ENCODE measurements around the gene HDLBP.

The HDLBP gene

GRCh38 chr2:241228081-241228859 lies 87.2 kb downstream of the HDLBP start:
- DNase-seq (ENCODE audit: low read depth): no peak

GRCh38 chr2:241227594-241227993 lies 87.9 kb downstream of the HDLBP start:
- no peak for DNase-seq (ENCODE audit: low read depth)

- DNase-seq (ENCODE audit: low read depth): no peak
Measured at GRCh38 chr2:241226723-241227572, 88.5 kb downstream of the HDLBP start.

- DNase-seq (ENCODE audit: low read depth): no peak
Measured at GRCh38 chr2:241225983-241226382, 89.5 kb downstream of the HDLBP start.

GRCh38 chr2:241225545-241225944 lies 89.9 kb downstream of the HDLBP start:
- DNase-seq (ENCODE audit: low read depth): no peak

GRCh38 chr2:241224851-241225438 lies 90.5 kb downstream of the HDLBP start:
- DNase-seq (ENCODE audit: low read depth): no peak

- DNase-seq (ENCODE audit: low read depth): peak; percentile 82
Measured at GRCh38 chr2:241224018-241224850, 91.2 kb downstream of the HDLBP start.

- DNase-seq (ENCODE audit: low read depth): peak; percentile 61
Measured at GRCh38 chr2:241223211-241224017, 92.1 kb downstream of the HDLBP start.

- DNase-seq (ENCODE audit: low read depth): no peak
Measured at GRCh38 chr2:241219856-241220356, 95.6 kb downstream of the HDLBP start.

GRCh38 chr2:241219030-241219382 lies 96.5 kb downstream of the HDLBP start:
- no peak for DNase-seq (ENCODE audit: low read depth)

- peak; percentile 59 for DNase-seq (ENCODE audit: low read depth)
Measured at GRCh38 chr2:241218131-241219029, 97.1 kb downstream of the HDLBP start.

GRCh38 chr2:241217320-241218031 lies 98.0 kb downstream of the HDLBP start:
- peak; percentile 74 for DNase-seq (ENCODE audit: low read depth)

- peak; percentile 77 for DNase-seq (ENCODE audit: low read depth)
Measured at GRCh38 chr2:241216211-241216761, 99.2 kb downstream of the HDLBP start.

- DNase-seq (ENCODE audit: low read depth): no peak
Measured at GRCh38 chr2:241215421-241215820, 100.1 kb downstream of the HDLBP start.

GRCh38 chr2:241214766-241215165 lies 100.7 kb downstream of the HDLBP start:
- DNase-seq (ENCODE audit: low read depth): no peak

- DNase-seq (ENCODE audit: low read depth): no peak
Measured at GRCh38 chr2:241214209-241214608, 101.3 kb downstream of the HDLBP start.

GRCh38 chr2:241213567-241213966 lies 101.9 kb downstream of the HDLBP start:
- no peak for DNase-seq (ENCODE audit: low read depth)

GRCh38 chr2:241213041-241213440 lies 102.4 kb downstream of the HDLBP start:
- DNase-seq (ENCODE audit: low read depth): no peak

GRCh38 chr2:241211276-241211675 lies 104.2 kb downstream of the HDLBP start:
- no peak for DNase-seq (ENCODE audit: low read depth)

Data from EH (cell line).